HCT116 (cell line): ENCODE measurements around the gene SETD5. TPM values are rescaled to one million over a fixed set of nuclear protein-coding genes. Genes with fewer than 3 reads are reported as not detected.
A peak's percentile ranks its signal among the peaks of the same experiment; 100 is the strongest.

Source experiments
- ATAC-seq: fragments of 200-7000 bp; cut with Tn5 transposase; 2 replicates; pipeline ENCODE4 v1.9.1; 2020; ENCODE audit warnings: mild to moderate bottlenecking, moderate library complexity
- BruUV-seq: library from RNA; stranded (reverse); fragments of 400-500 nt; replicated peaks from 2 replicates; lab custom pipeline; 2021; lab: Mats Ljungman, UMichigan
- CTCF ChIA-PET: fragments of 300-600 bp; sonication (Branson Sonifier 250); formaldehyde crosslinking; loops from one replicate; lab custom pipeline; 2021; ENCODE audit warnings: antibody characterized with exemption; lab: Charles Lee
- POLR2A ChIA-PET: fragments of 300-600, 350-600 bp; sonication (Branson Sonifier 250); formaldehyde crosslinking; loops from one replicate; lab custom pipeline; 2021; ENCODE audit warnings: antibody characterized with exemption; lab: Charles Lee
- RAD21 ChIA-PET, 2 experiments: fragments of 300-600 bp; sonication (Branson Sonifier 250); formaldehyde crosslinking; loops; one replicate each; lab custom pipeline; 2023; ENCODE audit warnings: low total read pairs in 2 of 2; ENCODE audit not compliant: uncharacterized antibody in 2 of 2, unreplicated experiment in 2 of 2, low non-redundant PET in 1 of 2; lab: Charles Lee
- DNase-seq: peaks from one replicate; pipeline ENCODE4 v3.0.0-alpha.2; 2010; ENCODE audit warnings: low read depth, low spot score
- H2AFZ ChIP-seq: fragments of 200-600 bp; shearing (Covaris generic), sonication (generic); 2 replicates; pipeline ENCODE4 v1.6.1; 2017; ENCODE audit warnings: low read depth, mixed run types, mixed read lengths, antibody characterized with exemption, low read length; ENCODE audit not compliant: poor library complexity, severe bottlenecking
- H3K27ac ChIP-seq: 2 replicates; pipeline ENCODE4 v1.5.1; 2012; ENCODE audit warnings: low read depth, low read length
- H3K27me3 ChIP-seq: fragments of 200-600 bp; sonication (generic); 2 replicates; pipeline ENCODE4 v1.6.1; 2016; ENCODE audit warnings: mixed run types, low read length, mixed read lengths; ENCODE audit not compliant: insufficient read depth
- H3K36me3 ChIP-seq, 2 experiments: fragments of 200-500 bp in 1 of 2; fragments of 200-600 bp in 1 of 2; sonication (Bioruptor generic) in 1 of 2; sonication (generic) in 1 of 2; 2 replicates each; pipeline versions ENCODE4 v1.5.1 to v1.6.1; 2014 to 2016; ENCODE audit warnings: low read length in 2 of 2, inconsistent platforms in 1 of 2, mixed read lengths in 1 of 2, mixed run types in 1 of 2; ENCODE audit not compliant: insufficient read depth in 2 of 2, control insufficient read depth in 1 of 2
- H3K4me1 ChIP-seq, 2 experiments: fragments of 200-600 bp in 1 of 2; sonication (generic) in 1 of 2; 2 replicates each; pipeline versions ENCODE4 v1.5.1 to v1.6.1; 2012 to 2017; ENCODE audit warnings: low read length in 2 of 2, inconsistent platforms in 1 of 2, mild to moderate bottlenecking in 1 of 2, mixed read lengths in 1 of 2, mixed run types in 1 of 2, moderate library complexity in 1 of 2; ENCODE audit not compliant: insufficient read depth in 2 of 2, control insufficient read depth in 1 of 2
- H3K4me2 ChIP-seq: fragments of 200-600 bp; sonication (generic); 2 replicates; pipeline ENCODE4 v1.6.1; 2017; ENCODE audit warnings: mixed run types, low read length, mixed read lengths
- H3K4me3 ChIP-seq, 2 experiments: fragments of 200-600 bp in 1 of 2; sonication (generic) in 1 of 2; replicated peaks in 1 of 2; 2 replicates each; pipeline ENCODE4 v1.5.1; 2011 to 2016; ENCODE audit warnings: low read length in 2 of 2, control low read depth in 1 of 2, low read depth in 1 of 2, mild to moderate bottlenecking in 1 of 2, mixed read lengths in 1 of 2, mixed run types in 1 of 2
- H3K79me2 ChIP-seq: fragments of 200-600 bp; sonication (generic); 2 replicates; pipeline ENCODE4 v1.6.1; 2017; ENCODE audit warnings: mild to moderate bottlenecking, mixed run types, low read length, moderate library complexity, mixed read lengths; ENCODE audit not compliant: insufficient read depth
- H3K9ac ChIP-seq: fragments of 200-600 bp; sonication (generic); 2 replicates; pipeline ENCODE4 v1.6.1; 2016; ENCODE audit warnings: low read length, mixed read lengths
- H3K9me2 ChIP-seq: fragments of 200-600 bp; sonication (generic), shearing (Covaris generic); 2 replicates; pipeline ENCODE4 v1.6.1; 2017; ENCODE audit warnings: mixed run types, mild to moderate bottlenecking, moderate library complexity; ENCODE audit not compliant: insufficient read depth
- H3K9me3 ChIP-seq, 2 experiments: fragments of 200-500 bp in 1 of 2; fragments of 200-600 bp in 1 of 2; sonication (Bioruptor generic) in 1 of 2; sonication (generic) in 1 of 2; 2 replicates each; pipeline ENCODE4 v1.6.1; 2014 to 2017; ENCODE audit warnings: low read length in 2 of 2, mixed read lengths in 2 of 2, inconsistent platforms in 1 of 2, low read depth in 1 of 2, mild to moderate bottlenecking in 1 of 2, mixed run types in 1 of 2, moderate library complexity in 1 of 2; ENCODE audit not compliant: control insufficient read depth in 1 of 2, insufficient read depth in 1 of 2
- H4K20me1 ChIP-seq: fragments of 200-600 bp; sonication (generic), shearing (Covaris generic); 2 replicates; pipeline ENCODE4 v1.6.1; 2017; ENCODE audit warnings: mixed run types, mild to moderate bottlenecking, moderate library complexity; ENCODE audit not compliant: insufficient read depth
- CTCF ChIP-seq, 3 experiments: fragments of 200-600 bp in 1 of 3; sonication (generic) in 1 of 3; IDR thresholded peaks in 2 of 3; conservative IDR thresholded peaks in 1 of 3; 2 replicates each; pipeline ENCODE4 v1.5.1; 2012 to 2017; ENCODE audit warnings: low read depth in 2 of 3, low read length in 2 of 3, antibody characterized with exemption in 1 of 3, borderline replicate concordance in 1 of 3, control low read depth in 1 of 3, mild to moderate bottlenecking in 1 of 3, mixed read lengths in 1 of 3, mixed run types in 1 of 3, moderate library complexity in 1 of 3; ENCODE audit not compliant: insufficient read depth in 1 of 3
- EGR1 ChIP-seq: IDR thresholded peaks from 2 replicates; pipeline ENCODE4 v1.6.1; 2012; ENCODE audit warnings: low read depth
- ELF1 ChIP-seq: IDR thresholded peaks from 2 replicates; pipeline ENCODE4 v1.6.1; 2012; ENCODE audit warnings: low read depth, borderline replicate concordance
- EZH2 ChIP-seq: fragments of 200-600 bp; sonication (generic); IDR thresholded peaks from 2 replicates; pipeline ENCODE4 v1.6.1; 2017; ENCODE audit warnings: antibody characterized with exemption, mixed run types
- FOSL1 ChIP-seq: IDR thresholded peaks from 2 replicates; pipeline ENCODE4 v1.6.1; 2012; ENCODE audit warnings: low read depth
- JUND ChIP-seq: IDR thresholded peaks from 2 replicates; pipeline ENCODE4 v1.6.1; 2012
- MAX ChIP-seq: IDR thresholded peaks from 2 replicates; pipeline ENCODE4 v1.6.1; 2012
- POLR2A ChIP-seq: IDR thresholded peaks from 2 replicates; pipeline ENCODE4 v1.7.0; 2011; ENCODE audit warnings: borderline replicate concordance; ENCODE audit not compliant: insufficient read depth, insufficient read length; ENCODE audit errors: extremely low read depth
- POLR2AphosphoS5 ChIP-seq: IDR thresholded peaks from 2 replicates; pipeline ENCODE4 v1.6.1; 2011; ENCODE audit warnings: mild to moderate bottlenecking, low read depth, low read length, moderate library complexity
- SP1 ChIP-seq: IDR thresholded peaks from 2 replicates; pipeline ENCODE4 v1.6.1; 2012; ENCODE audit warnings: low read depth
- SRF ChIP-seq: IDR thresholded peaks from 2 replicates; pipeline ENCODE4 v1.6.1; 2012; ENCODE audit warnings: low read depth
- TCF7L2 ChIP-seq: IDR thresholded peaks from 2 replicates; pipeline ENCODE4 v1.7.0; 2011; ENCODE audit warnings: borderline replicate concordance, inconsistent platforms; ENCODE audit not compliant: insufficient read depth, insufficient read length; ENCODE audit errors: extremely low read depth
- YY1 ChIP-seq: IDR thresholded peaks from 2 replicates; pipeline ENCODE4 v1.6.1; 2011; ENCODE audit warnings: low read length, low read depth, moderate library complexity, mild to moderate bottlenecking; ENCODE audit not compliant: insufficient replicate concordance; ENCODE audit errors: extremely low read depth
- ZBTB33 ChIP-seq: IDR thresholded peaks from 2 replicates; pipeline ENCODE4 v1.6.1; 2011; ENCODE audit warnings: mild to moderate bottlenecking, low read length, moderate library complexity; ENCODE audit not compliant: insufficient replicate concordance; ENCODE audit errors: extremely low read depth
- ZFX ChIP-seq: fragments of 450-650 bp; IDR thresholded peaks from 2 replicates; pipeline ENCODE4 v1.6.1; 2017
- ZNF274 ChIP-seq: fragments of 200-500 bp; sonication (Bioruptor generic); IDR thresholded peaks from 2 replicates; pipeline ENCODE4 v1.6.1; 2014; ENCODE audit warnings: mild to moderate bottlenecking, low read depth, low read length, inconsistent platforms
- intact Hi-C: fragments of 100-400 bp; cut with micrococcal nuclease; formaldehyde crosslinking; loops from 2 replicates; pipeline ENCODE4 v1.10.0; 2022
- total RNA-seq: library from RNA; stranded (reverse); gene quantifications from one replicate; pipeline ENCODE4 v1.2.1, GENCODE V29; 2021; ENCODE audit not compliant: unreplicated experiment
- TF ChIP-seq, protein P1 (sequence below): IDR thresholded peaks from 2 replicates; pipeline ENCODE4 v1.6.1; 2012; ENCODE audit warnings: low read depth
- TF ChIP-seq, protein P2 (sequence below): IDR thresholded peaks from 2 replicates; pipeline ENCODE4 v1.6.1; 2012

SETD5 gene
- total RNA-seq, 1 experiment from 2014 or later = 141 TPM

- Histone ChIP-seq H3K9ac (peak overlapping the region; percentile 99), H3K9me2 (no peaks in the 10 kb centered on the region), H3K27ac (peak overlapping the region; percentile 93), H2AFZ (no peak overlapping the region), H3K9me3 (no peaks in the 10 kb centered on the region), H3K4me2 (peak overlapping the region; percentile 75), H3K4me3 (peak overlapping the region; percentile 63 to 98), H3K79me2 (peaks cover 87% of the 10 kb centered on the region), H3K36me3 (peaks cover 21 to 37% of the 10 kb centered on the region in 2 experiments; a peak in 2 of 4 replicates), H3K4me1 (peaks cover 19 to 39% of the 10 kb centered on the region in 2 experiments), H4K20me1 (peaks cover 33% of the 10 kb centered on the region), H3K27me3 (no peaks in the 10 kb centered on the region)
- peak; percentile 45 for TF ChIP-seq ZBTB33
- TF ChIP-seq JUND = no peak
- no peak for TF ChIP-seq MAX
- no peak for TF ChIP-seq SP1
- no peak for TF ChIP-seq TCF7L2
- TF ChIP-seq POLR2A = peak; percentile 24
- TF ChIP-seq ZNF274 = no peak
- TF ChIP-seq FOSL1 = no peak
- TF ChIP-seq EZH2 = no peak
- TF ChIP-seq SRF = no peak
- peak; percentile 44 for TF ChIP-seq ZFX
- no peak for TF ChIP-seq ELF1
- TF ChIP-seq, protein P1, sequence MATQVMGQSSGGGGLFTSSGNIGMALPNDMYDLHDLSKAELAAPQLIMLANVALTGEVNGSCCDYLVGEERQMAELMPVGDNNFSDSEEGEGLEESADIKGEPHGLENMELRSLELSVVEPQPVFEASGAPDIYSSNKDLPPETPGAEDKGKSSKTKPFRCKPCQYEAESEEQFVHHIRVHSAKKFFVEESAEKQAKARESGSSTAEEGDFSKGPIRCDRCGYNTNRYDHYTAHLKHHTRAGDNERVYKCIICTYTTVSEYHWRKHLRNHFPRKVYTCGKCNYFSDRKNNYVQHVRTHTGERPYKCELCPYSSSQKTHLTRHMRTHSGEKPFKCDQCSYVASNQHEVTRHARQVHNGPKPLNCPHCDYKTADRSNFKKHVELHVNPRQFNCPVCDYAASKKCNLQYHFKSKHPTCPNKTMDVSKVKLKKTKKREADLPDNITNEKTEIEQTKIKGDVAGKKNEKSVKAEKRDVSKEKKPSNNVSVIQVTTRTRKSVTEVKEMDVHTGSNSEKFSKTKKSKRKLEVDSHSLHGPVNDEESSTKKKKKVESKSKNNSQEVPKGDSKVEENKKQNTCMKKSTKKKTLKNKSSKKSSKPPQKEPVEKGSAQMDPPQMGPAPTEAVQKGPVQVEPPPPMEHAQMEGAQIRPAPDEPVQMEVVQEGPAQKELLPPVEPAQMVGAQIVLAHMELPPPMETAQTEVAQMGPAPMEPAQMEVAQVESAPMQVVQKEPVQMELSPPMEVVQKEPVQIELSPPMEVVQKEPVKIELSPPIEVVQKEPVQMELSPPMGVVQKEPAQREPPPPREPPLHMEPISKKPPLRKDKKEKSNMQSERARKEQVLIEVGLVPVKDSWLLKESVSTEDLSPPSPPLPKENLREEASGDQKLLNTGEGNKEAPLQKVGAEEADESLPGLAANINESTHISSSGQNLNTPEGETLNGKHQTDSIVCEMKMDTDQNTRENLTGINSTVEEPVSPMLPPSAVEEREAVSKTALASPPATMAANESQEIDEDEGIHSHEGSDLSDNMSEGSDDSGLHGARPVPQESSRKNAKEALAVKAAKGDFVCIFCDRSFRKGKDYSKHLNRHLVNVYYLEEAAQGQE = no peak
- TF ChIP-seq, protein P2, sequence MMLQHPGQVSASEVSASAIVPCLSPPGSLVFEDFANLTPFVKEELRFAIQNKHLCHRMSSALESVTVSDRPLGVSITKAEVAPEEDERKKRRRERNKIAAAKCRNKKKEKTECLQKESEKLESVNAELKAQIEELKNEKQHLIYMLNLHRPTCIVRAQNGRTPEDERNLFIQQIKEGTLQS = no peak
- no peak for TF ChIP-seq EGR1
- TF ChIP-seq POLR2AphosphoS5 = peak; percentile 71
- TF ChIP-seq YY1 = peak; percentile 46
- no peak for TF ChIP-seq CTCF (IDR thresholded peaks at IDR 0.05 in 2 of 3, conservative IDR thresholded peaks at IDR 0.05 in 1 of 3; ENCODE audit: borderline replicate concordance in 1 of 3, insufficient read depth in 1 of 3, low read depth in 2 of 3, low read length in 2 of 3)
- POLR2A ChIA-PET = interaction anchor here (0.7 to 3.0 kb wide), 13 partner anchors 8 to 408 kb away, joined by 3 to 46 read pairs (median 8); partner anchors contain the start of gene THUMPD3
- ATAC-seq (peak; percentile 70), DNase-seq (peak; percentile 93)
- no TSS peak for BruUV-seq
- RAD21 ChIA-PET = no interaction called here
- intact Hi-C loops = loop anchor here (1.0 kb wide), 1 partner anchor 26 kb away; no protein-coding TSS in a partner anchor
- CTCF ChIA-PET = interaction anchor here (2.3 kb wide), 1 partner anchor 27 kb away, joined by 7 read pairs; no protein-coding TSS in a partner anchor
Measured at GRCh38 chr3:9396301-9396631, 1.1 kb upstream of the SETD5 start.
